HCT116 (cell line): ENCODE measurements around the gene OLA1. TPM values are rescaled to one million over a fixed set of nuclear protein-coding genes. Genes with fewer than 3 reads are reported as not detected.
A peak's percentile ranks its signal among the peaks of the same experiment; 100 is the strongest.

Experiments used
- ATAC-seq: fragments of 200-7000 bp; cut with Tn5 transposase; 2 replicates; pipeline ENCODE4 v1.9.1; 2020; ENCODE audit warnings: mild to moderate bottlenecking, moderate library complexity
- BruUV-seq: library from RNA; stranded (reverse); fragments of 400-500 nt; replicated peaks from 2 replicates; lab custom pipeline; 2021; lab: Mats Ljungman, UMichigan
- CTCF ChIA-PET: fragments of 300-600 bp; sonication (Branson Sonifier 250); formaldehyde crosslinking; loops from one replicate; lab custom pipeline; 2021; ENCODE audit warnings: antibody characterized with exemption; lab: Charles Lee
- POLR2A ChIA-PET: fragments of 300-600, 350-600 bp; sonication (Branson Sonifier 250); formaldehyde crosslinking; loops from one replicate; lab custom pipeline; 2021; ENCODE audit warnings: antibody characterized with exemption; lab: Charles Lee
- RAD21 ChIA-PET, 2 experiments: fragments of 300-600 bp; sonication (Branson Sonifier 250); formaldehyde crosslinking; loops; one replicate each; lab custom pipeline; 2023; ENCODE audit warnings: low total read pairs in 2 of 2; ENCODE audit not compliant: uncharacterized antibody in 2 of 2, unreplicated experiment in 2 of 2, low non-redundant PET in 1 of 2; lab: Charles Lee
- DNase-seq: peaks from one replicate; pipeline ENCODE4 v3.0.0-alpha.2; 2010; ENCODE audit warnings: low read depth, low spot score
- H2AFZ ChIP-seq: fragments of 200-600 bp; shearing (Covaris generic), sonication (generic); 2 replicates; pipeline ENCODE4 v1.6.1; 2017; ENCODE audit warnings: low read depth, mixed run types, mixed read lengths, antibody characterized with exemption, low read length; ENCODE audit not compliant: poor library complexity, severe bottlenecking
- H3K27ac ChIP-seq: 2 replicates; pipeline ENCODE4 v1.5.1; 2012; ENCODE audit warnings: low read depth, low read length
- H3K27me3 ChIP-seq: fragments of 200-600 bp; sonication (generic); 2 replicates; pipeline ENCODE4 v1.6.1; 2016; ENCODE audit warnings: mixed run types, low read length, mixed read lengths; ENCODE audit not compliant: insufficient read depth
- H3K36me3 ChIP-seq, 2 experiments: fragments of 200-500 bp in 1 of 2; fragments of 200-600 bp in 1 of 2; sonication (Bioruptor generic) in 1 of 2; sonication (generic) in 1 of 2; 2 replicates each; pipeline versions ENCODE4 v1.5.1 to v1.6.1; 2014 to 2016; ENCODE audit warnings: low read length in 2 of 2, inconsistent platforms in 1 of 2, mixed read lengths in 1 of 2, mixed run types in 1 of 2; ENCODE audit not compliant: insufficient read depth in 2 of 2, control insufficient read depth in 1 of 2
- H3K4me1 ChIP-seq, 2 experiments: fragments of 200-600 bp in 1 of 2; sonication (generic) in 1 of 2; 2 replicates each; pipeline versions ENCODE4 v1.5.1 to v1.6.1; 2012 to 2017; ENCODE audit warnings: low read length in 2 of 2, inconsistent platforms in 1 of 2, mild to moderate bottlenecking in 1 of 2, mixed read lengths in 1 of 2, mixed run types in 1 of 2, moderate library complexity in 1 of 2; ENCODE audit not compliant: insufficient read depth in 2 of 2, control insufficient read depth in 1 of 2
- H3K4me2 ChIP-seq: fragments of 200-600 bp; sonication (generic); 2 replicates; pipeline ENCODE4 v1.6.1; 2017; ENCODE audit warnings: mixed run types, low read length, mixed read lengths
- H3K4me3 ChIP-seq, 2 experiments: fragments of 200-600 bp in 1 of 2; sonication (generic) in 1 of 2; replicated peaks in 1 of 2; 2 replicates each; pipeline ENCODE4 v1.5.1; 2011 to 2016; ENCODE audit warnings: low read length in 2 of 2, control low read depth in 1 of 2, low read depth in 1 of 2, mild to moderate bottlenecking in 1 of 2, mixed read lengths in 1 of 2, mixed run types in 1 of 2
- H3K79me2 ChIP-seq: fragments of 200-600 bp; sonication (generic); 2 replicates; pipeline ENCODE4 v1.6.1; 2017; ENCODE audit warnings: mild to moderate bottlenecking, mixed run types, low read length, moderate library complexity, mixed read lengths; ENCODE audit not compliant: insufficient read depth
- H3K9ac ChIP-seq: fragments of 200-600 bp; sonication (generic); 2 replicates; pipeline ENCODE4 v1.6.1; 2016; ENCODE audit warnings: low read length, mixed read lengths
- H3K9me2 ChIP-seq: fragments of 200-600 bp; sonication (generic), shearing (Covaris generic); 2 replicates; pipeline ENCODE4 v1.6.1; 2017; ENCODE audit warnings: mixed run types, mild to moderate bottlenecking, moderate library complexity; ENCODE audit not compliant: insufficient read depth
- H3K9me3 ChIP-seq, 2 experiments: fragments of 200-500 bp in 1 of 2; fragments of 200-600 bp in 1 of 2; sonication (Bioruptor generic) in 1 of 2; sonication (generic) in 1 of 2; 2 replicates each; pipeline ENCODE4 v1.6.1; 2014 to 2017; ENCODE audit warnings: low read length in 2 of 2, mixed read lengths in 2 of 2, inconsistent platforms in 1 of 2, low read depth in 1 of 2, mild to moderate bottlenecking in 1 of 2, mixed run types in 1 of 2, moderate library complexity in 1 of 2; ENCODE audit not compliant: control insufficient read depth in 1 of 2, insufficient read depth in 1 of 2
- H4K20me1 ChIP-seq: fragments of 200-600 bp; sonication (generic), shearing (Covaris generic); 2 replicates; pipeline ENCODE4 v1.6.1; 2017; ENCODE audit warnings: mixed run types, mild to moderate bottlenecking, moderate library complexity; ENCODE audit not compliant: insufficient read depth
- CBX3 ChIP-seq: IDR thresholded peaks from 2 replicates; pipeline ENCODE4 v1.6.1; 2012; ENCODE audit warnings: low read depth
- CEBPB ChIP-seq: IDR thresholded peaks from 2 replicates; pipeline ENCODE4 v1.6.1; 2012; ENCODE audit warnings: low read depth
- ELF1 ChIP-seq: IDR thresholded peaks from 2 replicates; pipeline ENCODE4 v1.6.1; 2012; ENCODE audit warnings: low read depth, borderline replicate concordance
- EZH2 ChIP-seq: fragments of 200-600 bp; sonication (generic); IDR thresholded peaks from 2 replicates; pipeline ENCODE4 v1.6.1; 2017; ENCODE audit warnings: antibody characterized with exemption, mixed run types
- EZH2phosphoT487 ChIP-seq: fragments of 200-600 bp; IDR thresholded peaks from 2 replicates; pipeline ENCODE4 v1.6.1; 2018; ENCODE audit warnings: antibody characterized with exemption, borderline replicate concordance
- MAX ChIP-seq: IDR thresholded peaks from 2 replicates; pipeline ENCODE4 v1.6.1; 2012
- POLR2A ChIP-seq: IDR thresholded peaks from 2 replicates; pipeline ENCODE4 v1.7.0; 2011; ENCODE audit warnings: borderline replicate concordance; ENCODE audit not compliant: insufficient read depth, insufficient read length; ENCODE audit errors: extremely low read depth
- RAD21 ChIP-seq: IDR thresholded peaks from 2 replicates; pipeline ENCODE4 v1.6.1; 2012; ENCODE audit warnings: low read depth, mild to moderate bottlenecking
- SP1 ChIP-seq: IDR thresholded peaks from 2 replicates; pipeline ENCODE4 v1.6.1; 2012; ENCODE audit warnings: low read depth
- ZFX ChIP-seq: fragments of 450-650 bp; IDR thresholded peaks from 2 replicates; pipeline ENCODE4 v1.6.1; 2017
- ZNF274 ChIP-seq: fragments of 200-500 bp; sonication (Bioruptor generic); IDR thresholded peaks from 2 replicates; pipeline ENCODE4 v1.6.1; 2014; ENCODE audit warnings: mild to moderate bottlenecking, low read depth, low read length, inconsistent platforms
- intact Hi-C: fragments of 100-400 bp; cut with micrococcal nuclease; formaldehyde crosslinking; loops from 2 replicates; pipeline ENCODE4 v1.10.0; 2022
- total RNA-seq: library from RNA; stranded (reverse); gene quantifications from one replicate; pipeline ENCODE4 v1.2.1, GENCODE V29; 2021; ENCODE audit not compliant: unreplicated experiment
- TF ChIP-seq, protein P1 (sequence below): IDR thresholded peaks from 2 replicates; pipeline ENCODE4 v1.6.1; 2011; ENCODE audit warnings: mild to moderate bottlenecking, low read length, moderate library complexity; ENCODE audit not compliant: insufficient replicate concordance; ENCODE audit errors: extremely low read depth

Gene OLA1
- total RNA-seq, 1 experiment from 2014 or later, result 219 TPM

- Histone ChIP-seq H3K4me1 (no peaks in the 10 kb centered on the region), H3K79me2 (peaks cover 6% of the 10 kb centered on the region; the same call in 1 of the 2 replicates), H4K20me1 (no peaks in the 10 kb centered on the region; the same call in 1 of the 2 replicates), H3K9me3 (no peaks in the 10 kb centered on the region), H3K4me3 (no peak overlapping the region), H2AFZ (no peak overlapping the region), H3K9me2 (no peaks in the 10 kb centered on the region), H3K9ac (no peak overlapping the region), H3K36me3 (peaks cover 0 to 11% of the 10 kb centered on the region in 2 experiments; a peak in 3 of 4 replicates), H3K27ac (no peak overlapping the region), H3K27me3 (no peaks in the 10 kb centered on the region), H3K4me2 (no peak overlapping the region)
- no peak for ATAC-seq
- TF ChIP-seq MAX, result no peak
- peak; percentile 10; the same call in 1 of the 2 replicates for TF ChIP-seq RAD21
- intact Hi-C loops, result loop anchor here (5.0 kb wide), 1 partner anchor 266 kb away; no protein-coding TSS in a partner anchor
- POLR2A ChIA-PET, result no interaction called here
- CTCF ChIA-PET, result no interaction called here
- no peak for DNase-seq
- RAD21 ChIA-PET, result no interaction called here
- no TSS peak for BruUV-seq
Measured at GRCh38 chr2:174076040-174076439, 172.3 kb downstream of the OLA1 start.

GRCh38 chr2:174074831-174075230 lies 173.5 kb downstream of the OLA1 start:
- H3K4me2 ChIP-seq, result no peak overlapping the region
- TF ChIP-seq EZH2phosphoT487 (no peak), POLR2A (no peak), RAD21 (no peak), EZH2 (no peak), CEBPB (no peak), ZFX (no peak), SP1 (no peak), CBX3 (no peak), ELF1 (no peak), ZNF274 (no peak)
- TF ChIP-seq, protein P1, sequence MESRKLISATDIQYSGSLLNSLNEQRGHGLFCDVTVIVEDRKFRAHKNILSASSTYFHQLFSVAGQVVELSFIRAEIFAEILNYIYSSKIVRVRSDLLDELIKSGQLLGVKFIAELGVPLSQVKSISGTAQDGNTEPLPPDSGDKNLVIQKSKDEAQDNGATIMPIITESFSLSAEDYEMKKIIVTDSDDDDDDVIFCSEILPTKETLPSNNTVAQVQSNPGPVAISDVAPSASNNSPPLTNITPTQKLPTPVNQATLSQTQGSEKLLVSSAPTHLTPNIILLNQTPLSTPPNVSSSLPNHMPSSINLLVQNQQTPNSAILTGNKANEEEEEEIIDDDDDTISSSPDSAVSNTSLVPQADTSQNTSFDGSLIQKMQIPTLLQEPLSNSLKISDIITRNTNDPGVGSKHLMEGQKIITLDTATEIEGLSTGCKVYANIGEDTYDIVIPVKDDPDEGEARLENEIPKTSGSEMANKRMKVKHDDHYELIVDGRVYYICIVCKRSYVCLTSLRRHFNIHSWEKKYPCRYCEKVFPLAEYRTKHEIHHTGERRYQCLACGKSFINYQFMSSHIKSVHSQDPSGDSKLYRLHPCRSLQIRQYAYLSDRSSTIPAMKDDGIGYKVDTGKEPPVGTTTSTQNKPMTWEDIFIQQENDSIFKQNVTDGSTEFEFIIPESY, result no peak
- no peak overlapping the region for H3K27ac ChIP-seq
- no peaks in the 10 kb centered on the region for H3K27me3 ChIP-seq
- TSS peak; percentile 74 for BruUV-seq
- no peaks in the 10 kb centered on the region for H3K9me2 ChIP-seq
- H3K36me3 ChIP-seq, result peaks cover 0 to 11% of the 10 kb centered on the region in 2 experiments; a peak in 3 of 4 replicates
- H3K4me1 ChIP-seq, result no peaks in the 10 kb centered on the region
- H3K4me3 ChIP-seq, result no peak overlapping the region
- CTCF ChIA-PET, result no interaction called here
- DNase-seq, result no peak
- H3K9ac ChIP-seq, result no peak overlapping the region
- H4K20me1 ChIP-seq, result no peaks in the 10 kb centered on the region; the same call in 1 of the 2 replicates
- intact Hi-C loops, result loop anchor here (5.0 kb wide), 1 partner anchor 267 kb away; no protein-coding TSS in a partner anchor
- H3K9me3 ChIP-seq, result no peaks in the 10 kb centered on the region
- no peak overlapping the region for H2AFZ ChIP-seq
- peaks cover 6% of the 10 kb centered on the region; the same call in 1 of the 2 replicates for H3K79me2 ChIP-seq
- POLR2A ChIA-PET, result no interaction called here
- RAD21 ChIA-PET, result no interaction called here
- ATAC-seq, result no peak
